Renal pelvis (tissue), 4 donors: ENCODE measurements around the gene RNASEH2A. TPM values are rescaled to one million over a fixed set of nuclear protein-coding genes. Genes with fewer than 3 reads are reported as not detected.

Experiments used
- DNase-seq: peaks from one replicate; pipeline ENCODE4 v3.0.0-alpha.2; 2013
- polyA plus RNA-seq, 3 donors: library from polyadenylated mRNA; unstranded; fragments of 120-200 nt; gene quantifications; one replicate each; pipeline ENCODE4 v1.2.1, GENCODE V29; 2013; ENCODE audit not compliant: insufficient read length in 3 of 3

RNASEH2A gene
- polyA plus RNA-seq, 3 donors: 28.8 to 48.4 (median 46.0) TPM

DNA sequence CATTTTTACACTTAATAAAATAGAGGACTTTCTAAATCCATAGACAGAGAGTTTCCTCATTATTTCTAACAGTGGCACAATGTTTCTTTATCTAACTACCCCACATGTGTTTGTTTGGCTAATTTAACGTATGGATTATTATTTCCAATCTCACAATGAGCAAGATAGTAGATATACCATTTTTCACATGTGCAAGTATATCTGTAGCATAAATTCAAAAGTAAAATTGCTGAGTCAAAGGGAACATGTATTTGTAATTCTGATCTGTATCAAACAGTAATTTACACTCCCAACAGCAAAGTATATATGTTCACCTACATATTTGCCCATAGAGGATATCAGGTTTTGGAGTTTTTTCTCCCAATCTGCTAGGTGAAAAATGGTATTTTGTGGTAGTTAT, 50.3 kb downstream of the RNASEH2A start:
- DNase-seq: no peak

DNA sequence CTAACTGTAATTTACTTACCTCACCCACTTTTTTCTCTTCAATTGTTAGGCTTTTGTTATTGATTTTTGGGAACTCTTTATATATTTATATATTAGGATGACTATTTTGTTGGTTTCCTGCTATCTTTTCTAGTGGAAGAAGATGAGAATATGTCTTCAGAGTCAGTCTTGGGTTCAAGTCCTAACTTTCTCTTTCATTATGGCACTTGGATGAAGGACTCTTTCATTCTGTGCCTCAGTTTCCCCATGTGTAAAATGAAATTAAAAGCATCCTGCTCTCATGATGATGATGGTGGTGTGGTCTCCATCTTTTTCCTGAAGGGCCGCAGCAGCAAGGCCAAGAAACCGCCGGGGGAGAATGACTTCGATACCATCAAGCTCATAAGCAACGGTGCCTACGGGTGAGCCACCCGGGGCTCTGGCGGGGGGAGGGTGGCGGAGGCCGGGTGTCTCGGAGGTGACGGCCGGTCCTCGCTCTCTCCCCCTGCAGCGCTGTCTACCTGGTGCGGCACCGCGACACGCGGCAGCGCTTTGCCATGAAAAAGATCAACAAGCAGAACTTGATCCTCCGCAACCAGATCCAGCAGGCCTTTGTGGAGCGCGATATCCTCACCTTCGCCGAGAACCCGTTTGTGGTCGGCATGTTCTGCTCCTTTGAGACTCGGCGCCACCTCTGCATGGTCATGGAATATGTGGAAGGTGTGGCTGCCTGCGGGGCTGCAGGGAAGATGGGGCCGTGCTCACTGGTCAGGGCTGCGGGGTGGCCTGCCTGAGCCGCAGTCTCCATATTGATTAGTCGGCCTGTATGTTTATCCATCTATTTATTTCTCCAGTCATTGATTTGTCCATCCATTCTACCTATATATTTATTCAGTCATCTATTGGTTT, 51.9 kb downstream of the RNASEH2A start:
- DNase-seq: no peak

DNA sequence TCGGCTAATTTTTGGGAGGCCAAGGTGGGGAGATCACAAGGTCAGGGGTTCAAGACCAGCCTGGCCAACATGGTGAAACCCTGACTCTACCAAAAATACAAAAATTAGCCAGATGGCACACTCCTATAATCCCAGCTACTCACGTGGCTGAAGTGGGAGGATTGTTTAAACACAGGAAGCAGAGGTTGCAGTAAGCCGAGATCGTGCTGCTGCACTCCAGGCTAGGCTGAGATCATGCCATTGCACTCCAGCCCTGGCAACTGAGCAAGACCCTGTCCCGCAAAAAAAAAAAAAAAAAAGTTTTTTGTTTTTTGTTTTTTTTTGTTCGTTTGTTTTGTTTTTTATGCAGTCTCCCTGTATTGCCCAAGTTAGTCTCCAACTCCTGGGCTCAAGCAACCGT, 53.2 kb downstream of the RNASEH2A start:
- DNase-seq: no peak

Other genes with a start within 250 kb of the RNASEH2A start
- gene ZNF490, start 195.8 kb upstream of the RNASEH2A start, polyA plus RNA-seq: 1 to 10 TPM; 4.2 to 5.8 (median 5.6) TPM
- gene ZNF791, start 195.7 kb upstream of the RNASEH2A start, polyA plus RNA-seq: 10 to 100 TPM; 14.8 to 26.2 (median 22.0) TPM
- gene MAN2B1, start 139.8 kb upstream of the RNASEH2A start, polyA plus RNA-seq: 10 to 100 TPM; 31.3 to 41.3 (median 37.8) TPM
- 10 to 100 TPM; 19.7 to 27.9 (median 27.8) TPM for gene WDR83, start 139.8 kb upstream of the RNASEH2A start, polyA plus RNA-seq
- 10 to 100 TPM; 83.0 to 91.7 (median 87.7) TPM for gene DHPS, start 124.7 kb upstream of the RNASEH2A start, polyA plus RNA-seq
- under 1 TPM in 2 of 3 donors, not detected in 1; 0.28 to 0.68 TPM for gene GNG14, start 118.6 kb upstream of the RNASEH2A start, polyA plus RNA-seq
- 10 to 100 TPM; 16.6 to 18.9 (median 18.3) TPM for gene FBXW9, start 110.0 kb upstream of the RNASEH2A start, polyA plus RNA-seq
- 10 to 100 TPM; 73.6 to 96.4 (median 81.7) TPM for gene TNPO2, start 82.7 kb upstream of the RNASEH2A start, polyA plus RNA-seq
- gene TRIR, start 71.9 kb upstream of the RNASEH2A start, polyA plus RNA-seq: 100 to 1,000 TPM; 172 to 217 (median 201) TPM
- 10 to 100 TPM; 86.8 to 98.0 (median 91.7) TPM for gene GET3, start 69.1 kb upstream of the RNASEH2A start, polyA plus RNA-seq
- under 1 TPM in 1 of 3 donors, not detected in 2; 0.15 TPM for gene BEST2, start 54.8 kb upstream of the RNASEH2A start, polyA plus RNA-seq
- 10 to 100 TPM; 48.8 to 89.5 (median 81.1) TPM for gene HOOK2, start 31.0 kb upstream of the RNASEH2A start, polyA plus RNA-seq
- gene JUNB, start 15.1 kb upstream of the RNASEH2A start, polyA plus RNA-seq: 10 to 100 TPM; 19.6 to 28.7 (median 20.5) TPM
- gene PRDX2, start 4.8 kb upstream of the RNASEH2A start, polyA plus RNA-seq: 100 to 1,000 TPM; 303 to 365 (median 345) TPM
- gene THSD8, start 4.5 kb upstream of the RNASEH2A start, polyA plus RNA-seq: 1 to 10 TPM; 4.4 to 5.8 (median 5.8) TPM
- gene RTBDN, start 28.0 kb downstream of the RNASEH2A start, polyA plus RNA-seq: not detected
- gene MAST1, start 31.9 kb downstream of the RNASEH2A start, polyA plus RNA-seq: 1 to 10 TPM; 1.1 to 1.4 (median 1.3) TPM
- 10 to 100 TPM in 1 of 3 donors, 1 to 10 TPM in 2; 8.1 to 11.1 (median 9.1) TPM for gene DNASE2, start 74.9 kb downstream of the RNASEH2A start, polyA plus RNA-seq
- gene KLF1, start 80.6 kb downstream of the RNASEH2A start, polyA plus RNA-seq: under 1 TPM; 0.20 to 0.46 (median 0.45) TPM
- gene GCDH, start 84.6 kb downstream of the RNASEH2A start, polyA plus RNA-seq: 10 to 100 TPM; 33.9 to 42.9 (median 36.7) TPM
- 1 to 10 TPM; 2.4 to 6.2 (median 5.5) TPM for gene SYCE2, start 112.7 kb downstream of the RNASEH2A start, polyA plus RNA-seq
- gene FARSA, start 127.1 kb downstream of the RNASEH2A start, polyA plus RNA-seq: 10 to 100 TPM; 54.6 to 65.4 (median 62.1) TPM
- 1,000 to 10,000 TPM in 1 of 3 donors, 100 to 1,000 TPM in 2; 860 to 1,005 (median 871) TPM for gene CALR, start 132.0 kb downstream of the RNASEH2A start, polyA plus RNA-seq
- gene RAD23A, start 139.3 kb downstream of the RNASEH2A start, polyA plus RNA-seq: 10 to 100 TPM; 81.0 to 92.7 (median 89.6) TPM
- 10 to 100 TPM; 36.2 to 54.7 (median 42.6) TPM for gene GADD45GIP1, start 150.6 kb downstream of the RNASEH2A start, polyA plus RNA-seq
- under 1 TPM; 0.06 to 0.22 (median 0.19) TPM for gene DAND5, start 163.0 kb downstream of the RNASEH2A start, polyA plus RNA-seq
- 10 to 100 TPM; 14.8 to 19.2 (median 14.9) TPM for gene NFIX, start 188.9 kb downstream of the RNASEH2A start, polyA plus RNA-seq